Ramos (cell line): ENCODE data around the gene SPOP.

Experiments used
- in situ Hi-C: fragments of 300-500 bp; cut with MboI; formaldehyde crosslinking; loops from one replicate; pipeline ENCODE4 v1.14.3; 2022; ENCODE audit warnings: low sequenced_read_pairs; ENCODE audit not compliant: unreplicated experiment

Gene SPOP

GRCh38 chr17:49592263-49592662, 85.6 kb downstream of the SPOP start:
- in situ Hi-C loops = no loop called here

GRCh38 chr17:49590874-49591273, 87.0 kb downstream of the SPOP start:
- in situ Hi-C loops = no loop called here

- in situ Hi-C loops = no loop called here
Measured at GRCh38 chr17:49589577-49589927, 88.3 kb downstream of the SPOP start.

- in situ Hi-C loops = no loop called here
Measured at GRCh38 chr17:49588726-49589576, 88.9 kb downstream of the SPOP start.

GRCh38 chr17:49588312-49588711, 89.6 kb downstream of the SPOP start:
- in situ Hi-C loops = no loop called here

- in situ Hi-C loops = no loop called here
Measured at GRCh38 chr17:49587366-49588073, 90.4 kb downstream of the SPOP start.

GRCh38 chr17:49585422-49586027, 92.4 kb downstream of the SPOP start:
- in situ Hi-C loops = no loop called here

GRCh38 chr17:49583889-49584288, 94.0 kb downstream of the SPOP start:
- in situ Hi-C loops = no loop called here

- in situ Hi-C loops = no loop called here
Measured at GRCh38 chr17:49583226-49583625, 94.7 kb downstream of the SPOP start.

GRCh38 chr17:49582789-49583188, 95.1 kb downstream of the SPOP start:
- in situ Hi-C loops = no loop called here

- in situ Hi-C loops = no loop called here
Measured at GRCh38 chr17:49582055-49582722, 95.7 kb downstream of the SPOP start.

- in situ Hi-C loops = no loop called here
Measured at GRCh38 chr17:49581648-49581998, 96.3 kb downstream of the SPOP start.

- in situ Hi-C loops = no loop called here
Measured at GRCh38 chr17:49580981-49581647, 96.8 kb downstream of the SPOP start.

GRCh38 chr17:49580055-49580721, 97.7 kb downstream of the SPOP start:
- in situ Hi-C loops = no loop called here

- in situ Hi-C loops = loop anchor here (10.0 kb wide), 1 partner anchor 415 kb away; the partner anchor contains the start of gene DLX3
Measured at GRCh38 chr17:49579522-49579921, 98.4 kb downstream of the SPOP start.

GRCh38 chr17:49578952-49579500, 98.9 kb downstream of the SPOP start:
- in situ Hi-C loops = loop anchor here (10.0 kb wide), 1 partner anchor 416 kb away; the partner anchor contains the start of gene DLX3

- in situ Hi-C loops = loop anchor here (10.0 kb wide), 1 partner anchor 416 kb away; the partner anchor contains the start of gene DLX3
Measured at GRCh38 chr17:49578414-49578813, 99.5 kb downstream of the SPOP start.

- in situ Hi-C loops = loop anchor here (10.0 kb wide), 1 partner anchor 417 kb away; the partner anchor contains the start of gene DLX3
Measured at GRCh38 chr17:49577963-49578362, 99.9 kb downstream of the SPOP start.

GRCh38 chr17:49577650-49577934, 100.3 kb downstream of the SPOP start:
- in situ Hi-C loops = loop anchor here (10.0 kb wide), 1 partner anchor 417 kb away; the partner anchor contains the start of gene DLX3
